ENCODE results near the gene DNAI7.

- TF ChIP-seq CTCF (conservative IDR thresholded peaks at IDR 0.05 in 1 of 2, IDR thresholded peaks at IDR 0.05 in 1 of 2; ENCODE audit: extremely low read depth in 1 of 2, insufficient read depth in 1 of 2, low read depth in 1 of 2, low read length in 2 of 2) (no peak), EZH2 (IDR thresholded peaks at IDR 0.05; ENCODE audit: borderline replicate concordance, low read length) (no peak)
Observed at GRCh38 chr12:25131270-25131669, 63.7 kb downstream of the DNAI7 start.
